Hematopoietic multipotent progenitor cell treated with erythropoietin and hydrocortisone succinate and interleukin-3 and kit ligand, for 15 days (in vitro differentiated cells): ENCODE data around the gene DYNLL1.

Source experiments
- DNase-seq: peaks from one replicate; pipeline ENCODE4 v3.0.0-alpha.2; 2015; ENCODE audit warnings: low spot score

The DYNLL1 gene

DNA sequence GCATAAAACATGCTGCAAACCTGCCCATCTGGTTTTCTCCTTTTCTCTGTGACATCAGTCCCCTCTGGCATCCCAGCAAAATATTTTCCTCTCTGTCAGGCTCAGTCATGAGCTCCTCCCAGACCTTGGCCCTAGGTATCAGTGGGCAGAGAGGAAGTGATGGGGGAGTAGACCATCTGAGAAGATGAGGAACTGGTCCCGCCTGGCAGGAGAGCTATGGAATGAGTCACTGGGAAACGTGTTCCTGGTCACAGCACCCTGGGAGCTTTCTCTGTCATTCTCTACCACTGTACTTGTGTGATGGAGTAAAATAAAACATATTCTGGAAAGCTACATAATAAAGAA is 21.3 kb upstream of the DYNLL1 start:
- no peak for DNase-seq

DNA sequence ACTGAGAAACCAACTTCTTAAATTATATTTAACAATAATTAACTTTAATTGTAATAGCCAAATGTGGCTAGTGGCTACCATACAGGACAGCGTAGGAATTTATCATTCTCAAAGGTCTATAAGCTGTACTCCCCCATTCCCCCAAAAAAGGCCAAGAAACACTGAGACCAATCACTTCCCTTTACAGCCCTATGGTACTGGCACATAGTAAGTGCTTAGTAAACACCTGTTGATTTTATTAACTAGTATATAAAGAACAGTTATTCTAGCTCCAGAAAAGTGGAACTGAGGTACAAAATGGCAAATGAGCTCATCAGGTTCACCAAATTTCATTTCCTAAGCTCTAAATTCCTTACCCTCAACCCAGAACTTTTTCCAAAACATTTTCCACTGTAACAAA is 20.3 kb upstream of the DYNLL1 start:
- DNase-seq: no peak

DNA sequence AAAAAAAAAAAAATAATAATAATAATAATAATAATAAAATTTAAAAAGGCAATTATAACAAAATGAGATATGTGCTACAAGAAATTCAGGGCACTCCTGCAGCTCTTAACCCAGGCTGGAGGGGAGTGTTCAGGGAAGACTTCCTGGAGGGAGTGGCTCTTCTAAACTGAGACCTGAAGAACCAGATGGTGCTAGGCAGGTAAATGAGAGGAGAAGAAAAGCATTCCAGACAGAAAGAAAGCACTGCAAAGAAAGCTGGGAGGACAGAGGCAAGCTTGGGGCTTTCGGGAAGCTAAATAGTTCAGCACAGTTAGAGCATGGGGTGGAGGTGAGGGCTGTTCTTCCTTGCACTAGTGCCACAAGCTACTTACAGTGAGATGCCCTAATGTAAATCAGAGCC is 16.5 kb upstream of the DYNLL1 start:
- no peak for DNase-seq

- no peak for DNase-seq
These were observed 15.7 kb upstream of the DYNLL1 start for GRCh38 chr12:120480211-120480610.

- no peak for DNase-seq
These were observed 14.7 kb upstream of the DYNLL1 start for GRCh38 chr12:120481022-120481767.

- DNase-seq: no peak
These were observed 12.3 kb upstream of the DYNLL1 start for GRCh38 chr12:120483621-120484020.

DNA sequence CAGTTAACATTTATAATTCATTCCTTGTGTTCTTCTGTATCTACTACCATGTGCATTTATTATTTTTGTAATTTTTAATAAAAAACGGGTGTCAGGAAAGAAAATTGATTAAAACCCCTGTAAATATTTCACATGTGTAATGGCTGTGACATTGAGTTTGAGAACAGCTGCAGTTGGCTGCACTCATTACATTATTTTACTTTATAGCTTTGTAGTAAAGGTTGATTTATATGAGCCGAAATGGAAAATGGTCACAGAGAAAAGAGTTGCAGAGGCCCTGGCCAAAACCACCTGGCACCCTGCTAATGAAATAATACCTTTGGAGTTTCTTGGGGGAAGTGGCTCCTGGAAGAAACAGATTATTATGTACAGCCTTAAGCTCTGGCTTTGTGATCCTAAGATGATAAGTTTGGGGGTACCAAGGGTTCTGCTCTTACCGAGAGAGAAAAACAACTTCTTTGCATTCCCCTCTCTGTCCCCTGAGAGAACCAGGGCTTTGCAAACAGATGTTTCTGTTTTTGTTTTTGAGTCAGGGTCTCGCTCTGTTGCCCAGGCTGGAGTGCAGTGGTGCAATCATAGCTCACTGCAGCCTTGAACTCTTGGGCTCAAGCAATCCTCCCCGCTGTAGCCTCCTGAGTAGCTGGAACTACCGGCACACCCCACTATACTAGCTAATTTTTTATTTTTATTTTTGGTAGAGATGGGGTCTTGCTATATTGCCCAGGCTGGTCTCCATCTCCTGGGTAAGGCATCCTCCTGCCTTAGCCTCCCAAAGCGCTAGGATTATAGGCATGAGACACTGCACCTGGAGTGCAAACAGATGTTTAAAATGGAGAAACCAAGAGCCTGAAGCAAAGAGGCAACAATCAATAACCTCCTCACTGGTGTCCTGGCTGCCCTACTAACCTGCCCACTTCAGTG is 9.7 kb upstream of the DYNLL1 start:
- no peak for DNase-seq

- peak; percentile 53 for DNase-seq
These were observed 8.4 kb upstream of the DYNLL1 start for GRCh38 chr12:120487552-120487951.

- no peak for DNase-seq
These were observed 7.8 kb upstream of the DYNLL1 start for GRCh38 chr12:120488057-120488640.

- DNase-seq: no peak
These were observed 6.9 kb upstream of the DYNLL1 start for GRCh38 chr12:120489018-120489417.

- no peak for DNase-seq
These were observed 5.6 kb upstream of the DYNLL1 start for GRCh38 chr12:120490325-120490724.

GRCh38 chr12:120490833-120491512 is 4.9 kb upstream of the DYNLL1 start:
- DNase-seq: no peak

DNA sequence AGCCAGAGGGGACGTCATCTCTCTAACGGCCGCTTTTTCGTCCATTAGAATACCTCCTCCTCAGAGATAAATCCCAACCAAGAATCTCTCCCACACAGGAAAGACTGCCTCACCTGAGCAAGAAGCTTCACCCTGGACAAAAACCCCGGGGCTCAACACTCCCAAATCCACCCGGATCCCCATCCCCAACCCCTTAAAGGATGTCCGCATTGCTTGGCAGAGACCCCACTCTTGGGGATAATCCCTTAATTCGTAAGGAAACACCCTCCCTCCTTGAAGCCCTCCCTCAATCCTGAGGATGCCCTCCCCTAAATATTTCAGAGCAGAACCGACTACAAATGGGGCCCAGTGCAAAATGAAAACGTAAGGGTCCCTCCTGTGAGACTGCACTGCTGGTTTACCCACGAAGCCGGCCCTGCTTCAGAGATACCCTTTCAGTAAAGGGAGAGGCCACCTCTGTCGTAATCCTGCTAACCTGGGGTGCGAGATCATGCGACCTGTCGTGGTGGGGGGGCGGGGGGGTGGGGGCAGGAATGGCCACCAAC is 655 bp upstream of the DYNLL1 start:
- no peak for DNase-seq

DNA sequence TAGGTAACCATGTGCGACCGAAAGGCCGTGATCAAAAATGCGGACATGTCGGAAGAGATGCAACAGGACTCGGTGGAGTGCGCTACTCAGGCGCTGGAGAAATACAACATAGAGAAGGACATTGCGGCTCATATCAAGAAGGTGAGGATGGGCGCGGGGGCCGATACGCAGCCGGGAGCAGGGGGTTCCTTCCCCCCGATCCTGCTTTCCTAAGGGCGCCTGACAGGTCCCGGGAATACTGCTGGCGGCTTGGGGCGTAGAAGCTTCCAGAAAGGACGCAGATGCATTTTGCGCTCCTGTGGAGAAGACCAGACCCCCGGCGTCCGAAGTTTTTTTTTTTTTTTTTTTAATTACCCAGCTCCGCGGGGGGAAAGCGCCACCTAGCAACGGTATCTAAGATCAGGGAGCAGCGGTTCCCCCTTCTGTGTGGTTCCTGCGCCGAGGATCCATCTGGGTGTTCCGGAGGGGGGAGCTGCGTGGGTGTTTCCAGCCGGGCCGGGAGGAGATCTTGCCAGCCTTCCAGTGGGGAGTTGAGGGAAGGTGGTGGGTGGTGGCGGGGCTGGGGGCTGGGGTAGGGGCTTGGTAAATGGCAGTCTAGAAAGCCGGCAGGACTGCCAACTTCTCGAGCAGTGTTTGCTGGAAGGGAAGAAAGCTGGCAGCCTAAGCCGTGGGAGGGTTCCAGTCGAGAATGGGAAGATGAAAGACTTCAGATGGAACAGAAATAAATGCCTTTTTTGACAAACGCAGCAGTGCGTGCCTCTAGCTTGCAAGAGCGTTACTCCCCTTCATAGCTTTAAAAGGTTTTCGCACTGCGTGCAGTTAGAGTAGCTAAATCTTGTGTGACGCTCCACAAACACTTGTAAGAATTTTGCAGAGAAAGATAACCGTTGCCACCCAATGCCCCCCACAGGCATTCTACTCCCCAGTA is 764 bp downstream of the DYNLL1 start:
- peak; percentile 54 for DNase-seq

GRCh38 chr12:120497524-120498150 is 1.7 kb downstream of the DYNLL1 start:
- DNase-seq: no peak

GRCh38 chr12:120498870-120499515 is 3.1 kb downstream of the DYNLL1 start:
- no peak for DNase-seq

GRCh38 chr12:120500581-120500980 is 4.7 kb downstream of the DYNLL1 start:
- DNase-seq: no peak

- no peak for DNase-seq
These were observed 8.7 kb downstream of the DYNLL1 start for GRCh38 chr12:120504587-120504986.

DNA sequence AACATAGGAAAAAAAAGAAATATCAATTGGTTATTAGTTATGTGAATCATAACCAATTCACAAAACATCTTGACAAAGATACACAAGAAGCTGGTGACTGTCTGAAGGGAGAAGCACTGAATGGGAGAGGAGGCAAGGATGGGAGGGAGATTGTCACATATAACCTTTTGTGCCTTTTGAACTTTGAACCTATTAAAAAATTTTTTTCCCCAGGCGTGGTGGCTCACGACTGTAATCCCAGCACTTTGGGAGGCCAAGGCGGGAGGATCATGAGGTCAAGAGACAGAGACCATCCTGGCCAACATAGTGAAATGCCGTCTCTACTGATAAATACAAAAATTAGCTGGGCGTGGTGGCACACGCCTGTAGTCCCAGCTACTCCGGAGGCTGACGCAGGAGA is 12.6 kb downstream of the DYNLL1 start:
- no peak for DNase-seq

DNA sequence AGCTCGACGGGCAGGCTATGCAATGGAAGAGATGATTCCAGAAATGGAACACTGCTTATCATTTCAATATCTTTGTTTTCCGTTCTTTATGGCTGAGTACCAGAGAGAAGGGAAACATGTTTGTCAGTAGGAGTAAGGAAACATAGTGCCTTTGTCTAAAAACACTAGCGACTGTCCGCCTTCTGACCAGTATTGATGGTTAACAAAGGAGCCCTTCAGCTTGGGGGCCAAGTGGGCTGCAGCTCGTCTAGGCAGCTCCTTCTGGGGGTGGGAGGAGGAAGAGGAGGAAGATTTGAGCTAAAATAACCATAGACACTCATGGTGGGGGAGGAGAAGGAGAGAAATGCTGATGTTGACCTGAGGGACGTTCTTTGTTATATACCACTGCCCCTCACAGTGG is 18.1 kb downstream of the DYNLL1 start:
- DNase-seq: no peak
